CD4-positive, alpha-beta memory T cell (primary cell): ENCODE results near the gene SLC6A13. TPM values are rescaled to one million over a fixed set of nuclear protein-coding genes. Genes with fewer than 3 reads are reported as not detected.
"Not testable (repeated sequence)": the region's sequence is repeated elsewhere in the genome, so short reads cannot be mapped to it uniquely, and the experiment has no call there.

ENCODE experiments used
- CTCF ChIA-PET: fragments of 350-600 bp; sonication (Branson Sonifier 250); formaldehyde crosslinking; loops from one replicate; lab custom pipeline; 2021; ENCODE audit warnings: inconsistent platforms; ENCODE audit not compliant: partially characterized antibody; lab: Charles Lee
- POLR2A ChIA-PET: fragments of 350-600 bp; sonication (Branson Sonifier 250); formaldehyde crosslinking; loops from one replicate; lab custom pipeline; 2021; ENCODE audit not compliant: partially characterized antibody; lab: Charles Lee
- DNase-seq, 5 donors: peaks; one replicate each; pipeline versions ENCODE4 v3.0.0 to v3.0.0-alpha.2; 2020 to 2022; ENCODE audit warnings: mixed read lengths in 1 of 5
- H3K27ac ChIP-seq: one replicate; pipeline ENCODE4 v1.7.0; 2013; ENCODE audit warnings: low read depth, low read length
- H3K27me3 ChIP-seq: 2 replicates; pipeline ENCODE4 v1.7.0; 2013; ENCODE audit warnings: mild to moderate bottlenecking, low read length, moderate library complexity; ENCODE audit not compliant: insufficient read depth
- H3K36me3 ChIP-seq: 2 replicates; pipeline ENCODE4 v1.7.0; 2013; ENCODE audit warnings: mild to moderate bottlenecking, low read length, moderate library complexity; ENCODE audit not compliant: insufficient read depth
- H3K4me1 ChIP-seq: 2 replicates; pipeline ENCODE4 v1.7.0; 2013; ENCODE audit warnings: mild to moderate bottlenecking, low read length, moderate library complexity; ENCODE audit not compliant: insufficient read depth
- H3K4me3 ChIP-seq, 2 donors: one replicate each; pipeline ENCODE4 v1.7.0; 2013; ENCODE audit warnings: low read length in 2 of 2, mild to moderate bottlenecking in 1 of 2
- H3K9me3 ChIP-seq, 2 donors: one replicate each; pipeline ENCODE4 v1.7.0; 2013; ENCODE audit warnings: low read length in 2 of 2, control low read depth in 1 of 2; ENCODE audit not compliant: control insufficient read depth in 1 of 2
- H3K27ac Mint-ChIP-seq, 7 donors: one replicate each; pipeline ENCODE4 v1.8.0; 2020 to 2021; ENCODE audit warnings: mixed read lengths in 7 of 7, mild to moderate bottlenecking in 6 of 7, inconsistent platforms in 3 of 7, moderate library complexity in 3 of 7
- H3K27me3 Mint-ChIP-seq, 2 donors: one replicate each; pipeline ENCODE4 v1.8.0; 2020 to 2021; ENCODE audit warnings: mixed read lengths in 2 of 2
- H3K36me3 Mint-ChIP-seq, 2 donors: one replicate each; pipeline ENCODE4 v1.8.0; 2020 to 2021; ENCODE audit warnings: mixed read lengths in 2 of 2, inconsistent platforms in 1 of 2, mild to moderate bottlenecking in 1 of 2
- H3K4me1 Mint-ChIP-seq, 4 donors: one replicate each; pipeline ENCODE4 v1.8.0; 2020 to 2021; ENCODE audit warnings: mixed read lengths in 4 of 4, mild to moderate bottlenecking in 1 of 4
- H3K4me3 Mint-ChIP-seq, 8 donors: one replicate each; pipeline ENCODE4 v1.8.0; 2020 to 2021; ENCODE audit warnings: mixed read lengths in 8 of 8, mild to moderate bottlenecking in 7 of 8, moderate library complexity in 6 of 8, inconsistent platforms in 3 of 8
- H3K9me3 Mint-ChIP-seq, 8 donors: one replicate each; pipeline ENCODE4 v1.8.0; 2020 to 2021; ENCODE audit warnings: mixed read lengths in 8 of 8, mild to moderate bottlenecking in 5 of 8, inconsistent platforms in 3 of 8, moderate library complexity in 1 of 8
- intact Hi-C: fragments of 100-400 bp; cut with micrococcal nuclease; formaldehyde crosslinking; loops from one replicate; pipeline ENCODE4 v1.15.1; 2023
- polyA plus RNA-seq, 2 donors: library from polyadenylated mRNA; unstranded; fragments of 300-500 nt; fragmentation: Illumina TruSeq; gene quantifications; one replicate each; pipeline ENCODE4 v1.2.3, GENCODE V29; 2021
- total RNA-seq, 2 experiments: library from RNA; stranded (reverse); gene quantifications; one replicate each; pipeline ENCODE4 v1.2.3, GENCODE V29; 2021

The SLC6A13 gene
- total and polyA plus RNA-seq, 4 experiments from 2014 or later, result 0.17 to 0.75 (median 0.32) TPM; not detected in 1

- H3K27ac Mint-ChIP-seq, H3K27me3 ChIP-seq, CTCF ChIA-PET, H3K4me1 ChIP-seq, H3K9me3 ChIP-seq, H3K4me3 ChIP-seq, intact Hi-C loops, POLR2A ChIA-PET, H3K27ac ChIP-seq, H3K4me3 Mint-ChIP-seq, DNase-seq, H3K9me3 Mint-ChIP-seq, H3K27me3 Mint-ChIP-seq: not testable (repeated sequence)
- peaks cover 85 to 93% of the 10 kb centered on the region in 2 donors for H3K36me3 Mint-ChIP-seq
- peaks cover 35 to 53% (median 49%) of the 10 kb centered on the region in 4 donors for H3K4me1 Mint-ChIP-seq
- peaks cover 45% of the 10 kb centered on the region for H3K36me3 ChIP-seq
Observed at GRCh38 chr12:298059-298458, 35.4 kb upstream of the SLC6A13 start.

DNA sequence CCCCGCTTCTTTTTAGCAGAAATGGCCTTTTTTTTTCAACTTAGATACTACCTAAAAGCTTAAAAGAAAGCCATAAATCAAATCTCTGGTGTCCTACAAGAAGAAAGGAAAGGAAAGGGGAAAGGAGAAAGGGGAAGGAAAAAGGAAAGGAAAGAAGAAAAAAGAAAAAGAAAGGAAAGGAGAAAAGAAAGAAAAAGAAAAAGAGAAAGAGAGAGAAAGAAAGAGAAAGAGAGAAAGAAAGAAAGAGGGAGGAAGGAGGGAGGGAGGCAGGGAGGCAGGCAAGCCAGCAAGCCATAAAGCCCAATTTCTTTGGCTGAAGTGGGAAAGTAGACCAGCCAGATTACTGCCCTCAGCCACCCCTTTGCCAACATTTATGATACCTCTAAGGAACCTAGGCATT, 32.5 kb upstream of the SLC6A13 start:
- ChIA-PET CTCF (interaction anchor here (0.7 kb wide), 1 partner anchor 965 kb away, joined by 3 read pairs; no protein-coding TSS in a partner anchor), POLR2A (no interaction called here)
- no peak for DNase-seq
- Mint-ChIP-seq H3K9me3 (peaks cover 0 to 3% (median 2%) of the 10 kb centered on the region in 8 donors), H3K27me3 (no peaks in the 10 kb centered on the region), H3K36me3 (peaks cover 77 to 89% of the 10 kb centered on the region in 2 donors), H3K27ac (peak overlapping the region in 2 of 7 donors; percentile 60 to 81), H3K4me3 (no peak overlapping the region), H3K4me1 (peaks cover 11 to 36% (median 32%) of the 10 kb centered on the region in 4 donors)
- no peaks in the 10 kb centered on the region for H3K27me3 ChIP-seq
- peaks cover 62% of the 10 kb centered on the region for H3K36me3 ChIP-seq
- no peaks in the 10 kb centered on the region for H3K9me3 ChIP-seq
- no peak overlapping the region for H3K27ac ChIP-seq
- no peak overlapping the region for H3K4me3 ChIP-seq
- intact Hi-C loops, result no loop called here
- no peaks in the 10 kb centered on the region for H3K4me1 ChIP-seq

GRCh38 chr12:293199-293598, 30.6 kb upstream of the SLC6A13 start:
- Mint-ChIP-seq H3K27me3 (no peaks in the 10 kb centered on the region), H3K36me3 (peaks cover 65 to 79% of the 10 kb centered on the region in 2 donors), H3K27ac (peak overlapping the region in 1 of 7 donors; percentile 62), H3K4me3 (no peak overlapping the region), H3K9me3 (no peaks in the 10 kb centered on the region), H3K4me1 (peaks cover 6 to 24% (median 15%) of the 10 kb centered on the region in 4 donors)
- Histone ChIP-seq H3K9me3 (no peaks in the 10 kb centered on the region), H3K4me1 (peaks cover 5% of the 10 kb centered on the region), H3K27ac (no peak overlapping the region), H3K27me3 (no peaks in the 10 kb centered on the region), H3K4me3 (no peak overlapping the region), H3K36me3 (peaks cover 63% of the 10 kb centered on the region)
- intact Hi-C loops, result no loop called here
- no peak for DNase-seq
- ChIA-PET CTCF (no interaction called here), POLR2A (no interaction called here)

DNA sequence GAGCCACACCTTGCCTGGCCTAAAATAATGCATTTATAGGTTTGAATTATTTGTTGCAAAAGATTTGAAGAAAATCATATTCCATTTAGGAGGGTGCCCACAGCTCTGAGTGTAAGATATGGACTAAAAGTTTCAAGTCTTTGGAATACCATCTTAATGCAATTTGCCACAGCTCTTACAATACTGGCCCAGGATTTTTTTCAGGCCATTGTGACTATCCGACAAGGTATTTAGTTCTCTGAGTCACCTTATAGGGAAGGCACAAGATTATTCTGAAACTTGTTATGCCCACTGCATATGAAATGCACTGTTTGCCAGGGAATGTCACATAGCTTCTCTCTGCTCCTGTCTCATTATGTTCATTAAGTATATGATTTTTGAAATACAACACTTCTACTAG, 29.6 kb upstream of the SLC6A13 start:
- Mint-ChIP-seq H3K4me1 (peaks cover 13 to 28% (median 22%) of the 10 kb centered on the region in 4 donors), H3K4me3 (no peak overlapping the region), H3K9me3 (no peaks in the 10 kb centered on the region), H3K36me3 (peaks cover 67 to 80% of the 10 kb centered on the region in 2 donors), H3K27me3 (no peaks in the 10 kb centered on the region), H3K27ac (no peak overlapping the region)
- ChIA-PET CTCF (no interaction called here), POLR2A (interaction anchor here (1.2 kb wide), 1 partner anchor 97 kb away, joined by 3 read pairs; the partner anchor contains the start of gene KDM5A)
- Histone ChIP-seq H3K4me1 (peaks cover 5% of the 10 kb centered on the region), H3K27ac (no peak overlapping the region), H3K9me3 (no peaks in the 10 kb centered on the region), H3K27me3 (no peaks in the 10 kb centered on the region), H3K36me3 (peaks cover 54% of the 10 kb centered on the region), H3K4me3 (no peak overlapping the region)
- intact Hi-C loops, result no loop called here
- DNase-seq, result no peak

GRCh38 chr12:291153-291723, 28.6 kb upstream of the SLC6A13 start:
- CTCF ChIA-PET, result no interaction called here
- peaks cover 73 to 81% of the 10 kb centered on the region in 2 donors for H3K36me3 Mint-ChIP-seq

GRCh38 chr12:288687-289086, 26.1 kb upstream of the SLC6A13 start:
- peaks cover 72 to 80% of the 10 kb centered on the region in 2 donors for H3K36me3 Mint-ChIP-seq
- no peaks in the 10 kb centered on the region for H3K9me3 ChIP-seq
- CTCF ChIA-PET, result interaction anchor here (1.1 kb wide), 1 partner anchor 55 kb away, joined by 3 read pairs; no protein-coding TSS in a partner anchor
- peaks cover 19 to 37% (median 33%) of the 10 kb centered on the region in 4 donors for H3K4me1 Mint-ChIP-seq
- no peaks in the 10 kb centered on the region for H3K27me3 ChIP-seq
- H3K27ac ChIP-seq, result no peak overlapping the region
- H3K27me3 Mint-ChIP-seq, result no peaks in the 10 kb centered on the region
- H3K27ac Mint-ChIP-seq, result peak overlapping the region in 2 of 7 donors; percentile 4 to 41
- DNase-seq, result no peak
- peaks cover 5% of the 10 kb centered on the region for H3K4me1 ChIP-seq
- H3K36me3 ChIP-seq, result peaks cover 56% of the 10 kb centered on the region
- H3K9me3 Mint-ChIP-seq, result no peaks in the 10 kb centered on the region
- no peak overlapping the region for H3K4me3 ChIP-seq
- intact Hi-C loops, result no loop called here
- H3K4me3 Mint-ChIP-seq, result no peak overlapping the region
- POLR2A ChIA-PET, result no interaction called here

More at GRCh38 chr12:291153-291723, 28.6 kb upstream of the SLC6A13 start:
- H3K27me3 Mint-ChIP-seq, result no peaks in the 10 kb centered on the region
- no peak overlapping the region for H3K4me3 Mint-ChIP-seq
- no peaks in the 10 kb centered on the region for H3K9me3 ChIP-seq
- POLR2A ChIA-PET, result no interaction called here
- intact Hi-C loops, result no loop called here
- no peak overlapping the region for H3K27ac Mint-ChIP-seq
- H3K36me3 ChIP-seq, result peaks cover 55% of the 10 kb centered on the region
- no peak for DNase-seq
- no peaks in the 10 kb centered on the region for H3K9me3 Mint-ChIP-seq
- H3K4me1 ChIP-seq, result peaks cover 5% of the 10 kb centered on the region
- H3K4me1 Mint-ChIP-seq, result peaks cover 21 to 36% (median 31%) of the 10 kb centered on the region in 4 donors
- H3K27me3 ChIP-seq, result no peaks in the 10 kb centered on the region
- H3K27ac ChIP-seq, result no peak overlapping the region
- no peak overlapping the region for H3K4me3 ChIP-seq

DNA sequence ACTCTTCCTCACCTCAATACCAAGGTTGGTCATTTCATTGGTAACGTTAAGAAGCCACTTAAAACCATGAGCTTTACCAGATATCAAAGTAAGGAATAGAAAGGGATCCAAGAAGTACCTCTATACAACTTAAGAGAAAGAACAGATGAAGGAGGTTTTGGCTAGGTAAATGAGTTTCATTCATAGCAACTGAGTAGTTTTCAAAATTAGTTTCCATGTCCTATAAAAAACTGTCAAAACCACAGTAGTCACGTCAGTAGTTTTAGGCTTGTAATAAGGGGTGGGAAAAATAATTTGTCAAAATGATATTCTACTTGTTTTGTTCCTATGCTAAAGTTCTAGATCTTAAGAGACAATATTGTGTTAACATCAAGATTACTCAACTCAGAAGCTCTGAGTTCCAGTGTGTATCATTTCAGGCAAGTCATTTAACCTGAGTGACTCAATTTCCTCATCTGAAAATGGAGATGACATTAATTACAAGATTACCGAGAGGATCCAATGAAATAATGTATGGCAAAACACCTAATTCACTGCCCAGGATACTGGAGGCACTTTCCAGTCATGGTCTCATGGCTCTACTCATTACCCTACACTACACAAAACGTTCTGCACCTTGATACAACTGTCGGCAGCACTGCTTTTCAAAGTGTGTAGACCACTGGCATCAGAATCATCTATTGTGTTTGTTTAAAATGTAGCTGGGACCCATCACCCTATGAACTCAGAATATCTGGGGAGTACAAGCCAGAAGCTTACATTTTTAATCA, 24.1 kb upstream of the SLC6A13 start:
- POLR2A ChIA-PET, result interaction anchor here (1.0 kb wide), 1 partner anchor 114 kb away, joined by 3 read pairs; the partner anchor contains the start of gene CCDC77
- intact Hi-C loops, result no loop called here
- CTCF ChIA-PET, result no interaction called here

More for the DNA sequence above, 24.1 kb upstream of the SLC6A13 start:
- H3K4me3 ChIP-seq, result no peak overlapping the region
- no peak overlapping the region for H3K27ac ChIP-seq
- peak overlapping the region in 4 of 7 donors; percentile 7 to 60 (median 26) for H3K27ac Mint-ChIP-seq
- H3K27me3 Mint-ChIP-seq, result no peaks in the 10 kb centered on the region
- H3K4me1 Mint-ChIP-seq, result peaks cover 19 to 27% (median 23%) of the 10 kb centered on the region in 4 donors
- H3K9me3 ChIP-seq, result no peaks in the 10 kb centered on the region
- no peak overlapping the region for H3K4me3 Mint-ChIP-seq
- no peak for DNase-seq
- peaks cover 39% of the 10 kb centered on the region for H3K36me3 ChIP-seq
- no peaks in the 10 kb centered on the region for H3K27me3 ChIP-seq
- peaks cover 71 to 76% of the 10 kb centered on the region in 2 donors for H3K36me3 Mint-ChIP-seq
- peaks cover 5% of the 10 kb centered on the region for H3K4me1 ChIP-seq
- H3K9me3 Mint-ChIP-seq, result no peaks in the 10 kb centered on the region
